Amniotic stem cell (primary cell): ENCODE measurements around the gene MRO.
"Not testable (repeated sequence)": the region's sequence is repeated elsewhere in the genome, so short reads cannot be mapped to it uniquely, and the experiment has no call there.

Experiments used
- DNase-seq: peaks from one replicate; lab custom pipeline; 2025; lab: John Stamatoyannopoulos, UW

Gene MRO

GRCh38 chr18:50819728-50820378 is at the start of gene MRO:
TSS of gene MRO (minus strand) at chr18:50820016. CDS start at chr18:50809400, 10,616 bp downstream.
- DNase-seq: peak; percentile 23

- DNase-seq: no peak
Observed at GRCh38 chr18:50869150-50869549, 49.3 kb upstream of the MRO start.

DNA sequence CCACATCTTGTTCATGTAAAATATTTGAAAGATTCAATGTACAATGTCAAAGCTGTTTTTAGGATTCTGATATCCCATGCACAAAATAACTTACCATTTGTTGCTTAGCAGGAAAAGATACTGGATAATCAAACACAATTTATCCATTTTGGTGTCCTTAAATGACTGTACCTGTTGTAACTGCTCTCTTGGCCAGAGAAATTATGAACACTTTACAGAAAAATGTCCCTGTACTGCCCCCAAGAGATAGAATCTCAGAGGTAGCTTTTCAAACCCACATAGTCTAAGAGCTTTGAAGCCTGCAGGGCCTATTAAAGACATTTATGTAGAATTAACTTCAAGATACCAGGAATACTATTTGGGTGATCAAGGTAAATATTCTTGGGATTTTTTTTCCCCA is 46.9 kb upstream of the MRO start:
- peak; percentile 2 for DNase-seq

GRCh38 chr18:50863840-50864375 is 44.1 kb upstream of the MRO start:
- DNase-seq: no peak

DNA sequence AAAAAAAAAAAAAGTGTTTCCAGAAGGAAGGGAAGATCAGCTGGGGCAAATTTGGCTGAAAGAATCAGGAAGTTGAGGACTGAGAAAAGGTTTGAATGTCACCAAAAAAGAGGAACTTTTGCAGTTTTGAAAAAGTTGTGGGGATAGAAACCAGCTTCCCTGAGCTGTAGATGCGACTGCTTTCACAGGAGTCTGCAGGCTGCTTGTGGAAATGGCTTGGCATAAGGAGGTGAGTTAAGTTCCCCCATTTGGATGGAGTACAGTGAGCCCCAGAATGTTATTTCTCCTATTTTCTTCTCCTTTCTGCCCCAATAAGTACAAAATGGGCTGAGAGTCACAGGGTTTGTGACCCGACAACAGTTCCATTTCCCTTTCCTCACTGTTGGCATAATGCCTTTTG is 42.6 kb upstream of the MRO start:
- DNase-seq: no peak

- no peak for DNase-seq
Observed at GRCh38 chr18:50861617-50862016, 41.8 kb upstream of the MRO start.

DNA sequence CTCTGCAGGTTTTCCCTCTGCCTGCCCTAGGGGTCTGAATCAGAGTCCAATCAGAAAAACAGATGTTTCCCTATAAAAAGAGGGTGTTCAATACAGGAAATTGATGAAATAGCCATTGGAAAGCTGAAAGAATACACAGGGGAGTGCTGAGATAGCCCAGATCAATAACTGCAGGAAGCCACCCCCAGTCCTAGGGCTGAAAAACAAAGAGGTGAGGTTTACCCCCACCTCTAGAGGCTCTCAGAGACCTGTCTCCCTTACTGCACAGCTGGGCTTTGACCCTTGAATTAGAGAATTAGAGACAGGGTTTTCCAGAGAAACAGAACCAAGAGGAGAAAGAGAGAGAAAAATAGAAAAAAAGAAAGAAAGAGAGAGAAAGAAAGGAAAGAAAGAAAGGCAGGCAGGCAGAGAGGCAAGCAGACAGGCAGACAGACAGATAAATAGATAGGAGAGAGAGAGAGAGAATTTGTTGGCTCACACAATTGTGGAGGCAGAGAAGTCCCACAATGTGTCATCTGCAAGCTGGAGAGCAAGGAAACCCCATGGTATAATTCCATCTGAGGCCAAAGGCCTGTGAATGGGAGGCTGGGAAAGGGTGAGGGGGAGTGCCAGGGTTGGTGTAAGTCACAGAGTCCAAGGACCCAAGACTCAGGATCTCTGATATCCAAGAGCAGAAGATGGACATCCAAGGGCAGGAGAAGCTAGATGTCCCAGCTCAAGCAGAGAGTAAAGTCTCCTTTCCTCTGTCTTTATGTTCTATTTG is 40.2 kb upstream of the MRO start:
- no peak for DNase-seq

DNA sequence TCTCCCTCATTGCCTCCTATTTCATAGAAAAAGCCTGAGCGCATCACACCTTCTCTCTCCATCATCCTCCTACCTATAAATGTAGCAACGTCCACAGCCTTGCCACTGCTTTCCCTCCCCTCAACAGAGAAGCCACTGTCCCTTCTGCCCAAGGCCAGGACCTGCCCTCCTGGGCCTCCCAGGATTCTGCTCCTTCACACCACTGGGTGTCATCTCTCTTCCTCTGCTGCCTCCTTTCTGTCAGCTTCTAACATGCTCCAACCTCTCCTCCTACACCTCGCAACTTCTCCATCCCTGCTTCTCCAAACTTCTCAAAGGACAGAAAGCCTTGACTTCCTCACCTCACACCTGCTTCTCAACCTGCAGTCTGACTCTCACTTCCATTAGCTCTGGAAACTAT is 37.9 kb upstream of the MRO start:
- no peak for DNase-seq

- not testable (repeated sequence) for DNase-seq
Observed at GRCh38 chr18:50857166-50857565, 37.4 kb upstream of the MRO start.

DNA sequence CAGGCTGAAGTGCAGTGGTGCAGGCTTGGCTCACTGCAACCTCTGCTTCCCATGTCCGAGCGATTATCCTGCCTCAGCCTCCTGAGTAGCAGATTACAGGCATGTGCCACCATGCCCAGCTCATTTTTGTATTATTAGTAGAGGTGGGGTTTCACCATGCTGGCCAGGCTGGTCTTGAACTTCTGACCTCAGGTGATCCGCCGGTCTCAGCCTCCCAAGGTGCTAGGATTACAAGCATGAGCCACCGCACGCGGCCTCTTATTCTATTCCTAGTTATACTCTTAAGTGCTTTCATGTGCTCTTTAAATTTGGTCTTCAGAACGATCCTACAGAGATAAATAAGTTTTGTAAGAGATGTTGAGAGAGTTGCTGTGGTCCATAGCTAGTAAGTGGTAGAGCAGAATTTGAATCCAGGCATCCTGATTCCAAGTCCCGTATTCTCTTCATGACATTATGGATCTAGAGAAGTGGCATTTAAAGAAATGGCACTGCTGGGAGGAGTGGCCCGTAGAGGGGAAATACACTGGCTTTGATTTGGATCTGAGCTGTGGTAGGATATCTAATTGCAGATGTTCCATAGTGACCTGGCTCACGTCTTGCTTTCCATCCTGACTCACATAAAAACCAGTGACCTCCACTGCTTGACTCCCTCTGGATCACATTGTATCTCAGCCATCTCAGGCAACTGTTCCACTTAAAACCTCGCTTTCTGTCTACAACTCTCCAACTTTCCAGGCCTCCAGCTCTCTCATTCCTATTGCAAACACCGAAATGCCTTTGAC is 36.4 kb upstream of the MRO start:
- no peak for DNase-seq

- no peak for DNase-seq
Observed at GRCh38 chr18:50853863-50854271, 34.1 kb upstream of the MRO start.

DNA sequence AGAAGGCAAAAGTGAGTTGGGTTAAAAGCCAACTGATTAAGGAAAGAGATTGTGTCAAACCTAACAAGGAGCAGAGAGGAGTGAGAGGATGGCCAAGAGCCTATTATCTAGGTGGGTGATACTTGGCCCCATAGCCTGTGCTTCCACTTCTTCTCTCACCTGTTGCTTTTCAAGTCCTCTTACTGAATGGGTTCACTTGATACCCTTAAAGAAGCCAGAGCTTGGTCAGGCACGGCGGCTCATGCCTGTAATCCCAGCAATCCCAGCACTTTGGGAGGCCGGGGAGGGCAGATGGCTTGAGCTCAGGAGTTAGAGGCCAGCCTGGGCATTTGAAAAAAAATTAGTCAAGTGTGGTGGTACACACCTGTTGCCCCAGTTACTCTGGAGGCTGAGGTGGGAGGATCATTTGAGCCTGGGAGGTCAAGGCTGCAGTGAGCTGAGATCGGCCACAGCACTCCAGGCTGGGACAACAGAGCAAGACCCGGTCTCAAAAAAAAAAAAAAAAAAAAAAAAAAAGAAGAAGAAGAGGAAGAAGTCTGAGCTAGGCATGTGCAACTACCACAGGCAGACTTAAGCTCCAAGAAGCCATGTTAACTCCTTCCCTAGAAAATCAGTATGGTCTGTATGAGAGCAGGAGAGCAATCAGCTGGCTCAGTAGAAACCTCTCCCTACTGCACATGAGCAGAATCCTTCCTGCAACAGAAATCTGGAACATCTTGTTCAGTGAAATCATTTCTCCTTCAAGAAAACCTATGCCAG is 30.7 kb upstream of the MRO start:
- DNase-seq: no peak

GRCh38 chr18:50849419-50849821 is 29.6 kb upstream of the MRO start:
- no peak for DNase-seq

DNA sequence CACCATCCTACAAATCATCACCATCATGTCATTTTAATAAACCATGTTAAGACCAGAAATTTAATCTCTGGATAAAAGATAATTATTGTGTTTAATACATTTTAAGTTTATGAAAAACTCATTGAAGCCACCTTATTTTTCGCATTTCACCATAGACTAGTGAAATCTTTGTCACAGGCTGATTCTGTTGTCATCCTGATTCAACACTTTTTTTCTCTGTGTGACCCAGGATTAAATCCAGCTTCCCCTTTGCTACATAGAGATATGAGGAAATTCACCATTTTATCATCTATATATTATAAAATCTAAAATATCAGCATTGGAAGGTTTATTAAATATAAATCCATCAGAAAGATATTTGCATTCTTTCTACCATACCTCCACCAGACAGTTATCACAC is 29.2 kb upstream of the MRO start:
- DNase-seq: no peak

- no peak for DNase-seq
Observed at GRCh38 chr18:50848061-50848551, 28.3 kb upstream of the MRO start.

DNA sequence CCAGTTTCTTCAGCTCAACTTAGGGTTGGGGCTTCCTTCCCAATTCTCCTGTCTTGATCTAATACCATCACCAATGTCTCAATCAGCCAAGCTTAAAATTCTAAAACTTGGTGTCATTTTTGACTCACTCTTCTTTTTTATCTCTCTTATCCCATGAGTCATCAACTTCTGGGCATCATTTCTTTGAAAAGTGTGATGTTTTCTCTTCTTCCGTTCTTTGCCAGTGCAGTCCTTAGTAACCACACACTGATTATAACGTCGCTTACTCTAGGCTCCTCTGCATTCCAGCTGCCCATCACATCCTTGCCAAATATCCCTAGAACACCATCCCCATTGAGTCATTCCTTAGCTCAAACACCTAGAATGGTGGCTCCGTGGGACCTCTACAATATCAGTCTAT is 27.4 kb upstream of the MRO start:
- no peak for DNase-seq

DNA sequence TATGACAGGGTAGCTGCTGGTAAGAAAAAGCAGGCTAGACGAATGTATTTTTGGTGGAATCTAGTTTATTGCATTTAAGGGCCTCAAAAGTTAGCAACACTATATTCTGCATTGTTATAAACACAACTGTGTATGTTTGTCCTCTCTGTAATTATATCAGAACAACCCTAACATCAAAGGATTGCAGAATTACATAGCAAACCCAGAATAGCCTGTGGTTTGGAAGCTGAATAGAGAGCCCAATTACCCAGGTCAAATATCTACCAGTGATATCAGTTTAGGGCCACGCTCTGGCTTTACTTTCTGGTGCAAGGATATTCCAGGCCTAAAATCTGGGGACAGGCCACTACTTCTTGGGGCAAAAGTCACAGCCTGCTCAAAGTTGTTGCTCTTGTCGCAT is 25.1 kb upstream of the MRO start:
- DNase-seq: no peak

- DNase-seq: no peak
Observed at GRCh38 chr18:50844554-50844953, 24.7 kb upstream of the MRO start.

GRCh38 chr18:50842846-50843245 is 23.0 kb upstream of the MRO start:
- DNase-seq: no peak

GRCh38 chr18:50839996-50840395 is 20.2 kb upstream of the MRO start:
- no peak for DNase-seq

GRCh38 chr18:50839341-50839740 is 19.5 kb upstream of the MRO start:
- no peak for DNase-seq

GRCh38 chr18:50836521-50836957 is 16.7 kb upstream of the MRO start:
- no peak for DNase-seq
